Measurements from ENCODE around the gene ZSCAN4. TPM values are rescaled to one million over a fixed set of nuclear protein-coding genes. Genes with fewer than 3 reads are reported as not detected.

ZSCAN4 gene
- polyA plus RNA-seq, 3 donors = not detected

GRCh38 chr19:57687363-57688010 is 18.8 kb downstream of the ZSCAN4 start:
- no peaks in the 10 kb centered on the region for H4K20me1 ChIP-seq (ENCODE audit: insufficient read depth, low read length)
- Mint-ChIP-seq H3K36me3 (peaks cover 57 to 73% of the 10 kb centered on the region in 2 donors), H3K4me3 (no peak overlapping the region), H3K9me3 (peaks cover 73 to 93% (median 90%) of the 10 kb centered on the region in 7 donors), H3K27me3 (ENCODE audit: low read depth in 3 of 3) (no peaks in the 10 kb centered on the region), H3K4me1 (peaks cover 11% of the 10 kb centered on the region), H3K27ac (peak overlapping the region in 1 of 7 donors; percentile 18)
- H3K9me3 ChIP-seq (replicated peaks in 1 of 2; ENCODE audit: control insufficient read depth in 1 of 2, insufficient read depth in 1 of 2, low read length in 2 of 2) = peaks cover 87 to 98% of the 10 kb centered on the region in 2 donors
- H3K27me3 ChIP-seq (ENCODE audit: control insufficient read depth in 2 of 2, insufficient read depth in 2 of 2, low read length in 2 of 2) = no peaks in the 10 kb centered on the region
- H3K9ac ChIP-seq (ENCODE audit: insufficient read depth, low read length, poor library complexity, severe bottlenecking) = no peak overlapping the region
- DNase-seq = no peak
- H2AFZ ChIP-seq (ENCODE audit: insufficient read depth, low read depth, low read length, poor library complexity, severe bottlenecking) = no peak overlapping the region
- H3K4me2 ChIP-seq (replicated peaks; ENCODE audit: extremely low read depth, low read length, poor library complexity, severe bottlenecking) = no peak overlapping the region
- H3K4me3 ChIP-seq (replicated peaks in 1 of 3; ENCODE audit: low read depth in 2 of 3, low read length in 3 of 3) = peak overlapping the region in 1 of 3 experiments; percentile 38
- peaks cover 34% of the 10 kb centered on the region for H3K79me2 ChIP-seq (ENCODE audit: insufficient read depth, low read length)
- peaks cover 20 to 64% of the 10 kb centered on the region in 2 donors for H3K36me3 ChIP-seq (replicated peaks in 1 of 2; ENCODE audit: control insufficient read depth in 1 of 2, insufficient read depth in 2 of 2, low read length in 2 of 2)
- H3K4me1 ChIP-seq (ENCODE audit: control insufficient read depth in 1 of 2, insufficient read depth in 2 of 2, low read length in 2 of 2) = peaks cover 4 to 7% of the 10 kb centered on the region in 2 donors
- intact Hi-C loops (cut with micrococcal nuclease) = no loop called here
- no peak for TF ChIP-seq CTCF (IDR thresholded peaks at IDR 0.05)
- 100% methylated on average over 1 of the region's 12 CpGs for whole genome bisulfite sequencing (ENCODE audit: insufficient coverage)
- H3K27ac ChIP-seq (ENCODE audit: low read depth in 1 of 2, low read length in 2 of 2) = no peak overlapping the region

GRCh38 chr19:57688011-57688763 is 19.5 kb downstream of the ZSCAN4 start:
- H3K27ac Mint-ChIP-seq = no peak overlapping the region
- no peak for DNase-seq
- peaks cover 69 to 93% (median 90%) of the 10 kb centered on the region in 7 donors for H3K9me3 Mint-ChIP-seq
- intact Hi-C loops (cut with micrococcal nuclease) = no loop called here
- no CpG with 5 or more reads among the region's 6 CpGs for WGBS (ENCODE audit: insufficient coverage)
- Histone ChIP-seq H3K9ac (ENCODE audit: insufficient read depth, low read length, poor library complexity, severe bottlenecking) (no peak overlapping the region), H3K36me3 (replicated peaks in 1 of 2; ENCODE audit: control insufficient read depth in 1 of 2, insufficient read depth in 2 of 2, low read length in 2 of 2) (peaks cover 20 to 62% of the 10 kb centered on the region in 2 donors), H3K4me1 (ENCODE audit: control insufficient read depth in 1 of 2, insufficient read depth in 2 of 2, low read length in 2 of 2) (peaks cover 0 to under 1% of the 10 kb centered on the region in 2 donors), H3K27me3 (ENCODE audit: control insufficient read depth in 2 of 2, insufficient read depth in 2 of 2, low read length in 2 of 2) (no peaks in the 10 kb centered on the region), H3K4me3 (replicated peaks in 1 of 3; ENCODE audit: low read depth in 2 of 3, low read length in 3 of 3) (peak overlapping the region in 1 of 3 experiments; percentile 38), H3K27ac (ENCODE audit: low read depth in 1 of 2, low read length in 2 of 2) (no peak overlapping the region), H3K79me2 (ENCODE audit: insufficient read depth, low read length) (peaks cover 27% of the 10 kb centered on the region), H3K4me2 (replicated peaks; ENCODE audit: extremely low read depth, low read length, poor library complexity, severe bottlenecking) (no peak overlapping the region), H2AFZ (ENCODE audit: insufficient read depth, low read depth, low read length, poor library complexity, severe bottlenecking) (no peak overlapping the region), H4K20me1 (ENCODE audit: insufficient read depth, low read length) (no peaks in the 10 kb centered on the region), H3K9me3 (replicated peaks in 1 of 2; ENCODE audit: control insufficient read depth in 1 of 2, insufficient read depth in 1 of 2, low read length in 2 of 2) (peaks cover 87 to 100% of the 10 kb centered on the region in 2 donors)
- no peak overlapping the region for H3K4me3 Mint-ChIP-seq
- H3K27me3 Mint-ChIP-seq (ENCODE audit: low read depth in 3 of 3) = no peaks in the 10 kb centered on the region
- TF ChIP-seq CTCF (IDR thresholded peaks at IDR 0.05) = no peak
- peaks cover 55 to 68% of the 10 kb centered on the region in 2 donors for H3K36me3 Mint-ChIP-seq
- peaks cover 4% of the 10 kb centered on the region for H3K4me1 Mint-ChIP-seq

All from CD14-positive monocyte (primary cell).